CD4-positive, alpha-beta T cell treated with Interleukin-12 subunit alpha and Interleukin-12 subunit beta, for 1 hour (primary cell): ENCODE results near the gene PIP5KL1.
"Not testable (repeated sequence)": the region's sequence is repeated elsewhere in the genome, so short reads cannot be mapped to it uniquely, and the experiment has no call there.

Experiments
- DNase-seq: peaks from one replicate; pipeline ENCODE4 v3.0.0-alpha.2; 2020

The PIP5KL1 gene

GRCh38 chr9:127885508-127886281 lies 44.9 kb downstream of the PIP5KL1 start:
- DNase-seq, result no peak

- DNase-seq, result no peak
Observed at GRCh38 chr9:127884976-127885490, 45.5 kb downstream of the PIP5KL1 start.

- DNase-seq, result no peak
Observed at GRCh38 chr9:127884427-127884911, 46.1 kb downstream of the PIP5KL1 start.

GRCh38 chr9:127883959-127884358 lies 46.6 kb downstream of the PIP5KL1 start:
- no peak for DNase-seq

- DNase-seq, result not testable (repeated sequence)
Observed at GRCh38 chr9:127881715-127882114, 48.9 kb downstream of the PIP5KL1 start.

GRCh38 chr9:127880143-127880542 lies 50.4 kb downstream of the PIP5KL1 start:
- DNase-seq, result no peak

- DNase-seq, result no peak
Observed at GRCh38 chr9:127878652-127879390, 51.8 kb downstream of the PIP5KL1 start.

- DNase-seq, result no peak
Observed at GRCh38 chr9:127878001-127878651, 52.5 kb downstream of the PIP5KL1 start.

GRCh38 chr9:127877566-127877998 lies 53.0 kb downstream of the PIP5KL1 start, which contains the start of gene AK1:
Gene AK1 (minus strand): TSS chr9:127877675. CDS start chr9:127874617, 3,058 bp downstream.
- no peak for DNase-seq

GRCh38 chr9:127876764-127877562 lies 53.6 kb downstream of the PIP5KL1 start:
- no peak for DNase-seq

GRCh38 chr9:127876026-127876763 lies 54.4 kb downstream of the PIP5KL1 start:
- no peak for DNase-seq

- no peak for DNase-seq
Observed at GRCh38 chr9:127875306-127875966, 55.1 kb downstream of the PIP5KL1 start.

- DNase-seq, result no peak
Observed at GRCh38 chr9:127874301-127875221, 56.0 kb downstream of the PIP5KL1 start.

- no peak for DNase-seq
Observed at GRCh38 chr9:127873886-127874285, 56.7 kb downstream of the PIP5KL1 start.

GRCh38 chr9:127873223-127873691 lies 57.3 kb downstream of the PIP5KL1 start:
- no peak for DNase-seq

- no peak for DNase-seq
Observed at GRCh38 chr9:127872369-127873222, 58.0 kb downstream of the PIP5KL1 start.

GRCh38 chr9:127871531-127871930 lies 59.0 kb downstream of the PIP5KL1 start:
- DNase-seq, result no peak

- no peak for DNase-seq
Observed at GRCh38 chr9:127870887-127871286, 59.7 kb downstream of the PIP5KL1 start.
